GM21723 (cell line): Measurements from ENCODE around the gene ATP2C2.
"Not testable (repeated sequence)": the region's sequence is repeated elsewhere in the genome, so short reads cannot be mapped to it uniquely, and the experiment has no call there.

ENCODE experiments used
- ATAC-seq: cut with Tn5 transposase; IDR thresholded peaks from one replicate; pipeline ENCODE4 v1.9.1; 2021; ENCODE audit warnings: mild to moderate bottlenecking, moderate library complexity; ENCODE audit not compliant: unreplicated experiment

Gene ATP2C2, protein sequence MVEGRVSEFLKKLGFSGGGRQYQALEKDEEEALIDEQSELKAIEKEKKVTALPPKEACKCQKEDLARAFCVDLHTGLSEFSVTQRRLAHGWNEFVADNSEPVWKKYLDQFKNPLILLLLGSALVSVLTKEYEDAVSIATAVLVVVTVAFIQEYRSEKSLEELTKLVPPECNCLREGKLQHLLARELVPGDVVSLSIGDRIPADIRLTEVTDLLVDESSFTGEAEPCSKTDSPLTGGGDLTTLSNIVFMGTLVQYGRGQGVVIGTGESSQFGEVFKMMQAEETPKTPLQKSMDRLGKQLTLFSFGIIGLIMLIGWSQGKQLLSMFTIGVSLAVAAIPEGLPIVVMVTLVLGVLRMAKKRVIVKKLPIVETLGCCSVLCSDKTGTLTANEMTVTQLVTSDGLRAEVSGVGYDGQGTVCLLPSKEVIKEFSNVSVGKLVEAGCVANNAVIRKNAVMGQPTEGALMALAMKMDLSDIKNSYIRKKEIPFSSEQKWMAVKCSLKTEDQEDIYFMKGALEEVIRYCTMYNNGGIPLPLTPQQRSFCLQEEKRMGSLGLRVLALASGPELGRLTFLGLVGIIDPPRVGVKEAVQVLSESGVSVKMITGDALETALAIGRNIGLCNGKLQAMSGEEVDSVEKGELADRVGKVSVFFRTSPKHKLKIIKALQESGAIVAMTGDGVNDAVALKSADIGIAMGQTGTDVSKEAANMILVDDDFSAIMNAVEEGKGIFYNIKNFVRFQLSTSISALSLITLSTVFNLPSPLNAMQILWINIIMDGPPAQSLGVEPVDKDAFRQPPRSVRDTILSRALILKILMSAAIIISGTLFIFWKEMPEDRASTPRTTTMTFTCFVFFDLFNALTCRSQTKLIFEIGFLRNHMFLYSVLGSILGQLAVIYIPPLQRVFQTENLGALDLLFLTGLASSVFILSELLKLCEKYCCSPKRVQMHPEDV

DNA sequence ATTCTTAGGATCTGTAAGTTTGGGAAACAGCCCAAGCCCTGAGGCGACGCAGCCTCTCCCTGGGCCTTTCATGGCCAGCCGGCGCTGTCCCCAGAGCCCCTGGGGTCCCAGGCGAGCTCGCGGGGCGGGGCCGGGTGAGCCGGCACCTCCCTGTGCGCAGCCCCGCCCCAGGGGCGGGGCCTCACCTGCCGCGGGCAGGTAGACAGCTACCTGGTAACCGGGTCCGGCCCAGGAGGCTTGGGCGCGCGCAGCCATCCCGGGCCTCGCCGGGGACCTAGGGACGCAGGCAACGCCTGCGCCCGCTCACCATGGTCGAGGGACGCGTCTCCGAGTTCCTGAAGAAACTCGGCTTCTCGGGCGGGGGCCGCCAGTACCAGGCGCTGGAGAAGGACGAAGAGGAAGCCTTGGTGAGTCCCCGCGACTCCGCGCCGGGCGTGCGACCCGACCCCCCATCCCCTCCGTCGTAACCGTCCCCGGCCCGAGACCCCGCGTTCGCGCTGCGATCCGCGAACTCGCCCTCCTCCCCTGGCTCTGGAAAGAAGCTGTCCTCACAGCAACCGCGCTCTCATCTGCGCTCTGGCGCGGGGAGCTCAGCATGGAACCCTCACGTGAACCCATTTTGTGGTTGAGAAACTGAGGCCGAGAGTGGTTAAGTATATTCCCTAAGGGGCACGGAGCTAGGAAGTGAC, at the start of gene ATP2C2:
Gene ATP2C2 (plus strand): TSS at position 231 of the 689 bp plus-strand sequence. CDS start 78 bp downstream, at position 309.
- ATAC-seq = no peak

DNA sequence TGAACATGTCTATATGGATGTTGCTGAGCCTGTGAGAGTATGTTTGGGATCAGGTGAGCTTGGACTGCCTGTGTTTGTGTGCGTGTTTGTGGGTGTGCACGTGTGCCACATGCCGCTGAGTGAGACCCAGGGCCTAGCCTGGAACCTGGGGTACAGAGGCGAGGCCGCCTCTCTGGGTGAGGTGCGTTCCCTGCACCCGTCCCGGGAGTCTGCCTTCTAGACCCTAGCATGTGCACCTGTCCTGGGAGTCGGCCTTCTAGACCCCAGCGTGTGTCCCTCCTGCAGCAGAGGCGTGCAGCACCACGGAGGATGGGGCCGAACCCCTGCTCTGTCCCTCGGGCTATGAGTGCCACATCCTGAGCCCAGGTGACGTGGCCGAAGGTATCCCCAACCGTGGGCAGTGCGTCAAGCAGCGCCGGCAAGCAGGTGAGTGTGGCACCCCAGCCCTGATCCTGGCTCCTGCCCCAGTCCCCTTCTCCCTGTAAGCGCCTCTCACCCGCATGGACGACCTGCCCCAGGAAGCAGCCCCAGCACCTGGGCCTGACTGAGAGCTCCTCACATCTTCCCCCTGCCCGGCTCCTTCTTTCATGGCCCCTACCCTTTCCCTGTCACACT, 49.1 kb upstream of the ATP2C2 start:
- ATAC-seq = no peak

DNA sequence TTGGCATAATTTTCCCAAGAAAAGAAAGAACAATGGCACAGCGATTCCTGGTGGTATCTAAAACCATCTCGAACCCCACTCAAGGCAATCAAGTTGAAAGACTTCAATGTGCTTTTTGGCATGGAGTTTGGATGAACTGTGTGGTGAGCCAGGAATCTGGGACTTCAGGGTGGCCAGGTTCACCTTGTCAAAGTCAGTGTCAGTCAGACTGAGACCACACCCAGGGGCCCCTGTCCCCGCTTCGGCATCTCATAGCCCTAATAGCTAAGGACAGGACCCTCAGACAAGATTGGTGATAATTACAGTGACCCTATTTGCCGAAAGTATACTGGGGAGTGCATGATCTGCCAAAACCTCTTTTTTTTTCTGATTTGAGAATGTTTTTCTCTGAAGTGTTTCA, 47.8 kb upstream of the ATP2C2 start:
- no peak for ATAC-seq

DNA sequence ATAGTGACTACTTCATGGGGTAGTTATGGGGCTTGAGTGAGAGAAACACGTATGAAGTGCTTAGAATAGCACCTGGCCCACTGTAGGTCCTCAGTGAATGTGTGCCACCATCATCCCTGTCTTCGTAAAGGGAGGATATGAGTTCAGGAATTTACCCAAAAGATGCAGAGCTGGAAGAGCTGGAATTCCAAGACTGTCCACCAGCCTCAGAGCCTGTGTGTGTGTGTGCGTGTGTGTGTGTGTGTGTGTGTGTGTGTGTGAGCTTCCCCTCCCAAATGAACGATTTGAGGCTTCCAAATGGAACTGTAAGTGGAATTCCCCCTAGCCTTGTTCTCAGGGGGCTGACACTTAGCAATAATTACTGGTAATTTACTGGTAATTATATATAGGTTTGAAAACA, 46.4 kb upstream of the ATP2C2 start:
- ATAC-seq = no peak

DNA sequence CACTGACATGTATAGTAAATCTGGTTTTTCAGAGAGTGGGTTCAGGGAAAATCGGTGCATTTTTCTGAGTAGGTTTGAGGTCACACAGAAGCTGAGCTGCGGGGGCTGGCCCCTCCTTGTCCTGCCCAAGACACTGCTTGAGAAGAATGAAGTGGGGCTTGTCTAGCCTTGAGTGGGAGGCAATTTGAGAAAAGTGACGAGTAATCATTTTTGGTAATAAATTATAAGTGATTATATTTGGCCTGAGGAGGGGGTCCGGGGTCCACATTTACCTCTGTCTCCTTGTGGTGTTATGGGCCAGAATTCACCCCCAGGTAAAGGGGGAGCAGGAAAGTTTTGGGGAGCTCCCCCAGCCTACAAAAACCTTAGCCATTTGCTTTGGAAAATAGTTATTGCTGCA, 45.6 kb upstream of the ATP2C2 start:
- no peak for ATAC-seq

DNA sequence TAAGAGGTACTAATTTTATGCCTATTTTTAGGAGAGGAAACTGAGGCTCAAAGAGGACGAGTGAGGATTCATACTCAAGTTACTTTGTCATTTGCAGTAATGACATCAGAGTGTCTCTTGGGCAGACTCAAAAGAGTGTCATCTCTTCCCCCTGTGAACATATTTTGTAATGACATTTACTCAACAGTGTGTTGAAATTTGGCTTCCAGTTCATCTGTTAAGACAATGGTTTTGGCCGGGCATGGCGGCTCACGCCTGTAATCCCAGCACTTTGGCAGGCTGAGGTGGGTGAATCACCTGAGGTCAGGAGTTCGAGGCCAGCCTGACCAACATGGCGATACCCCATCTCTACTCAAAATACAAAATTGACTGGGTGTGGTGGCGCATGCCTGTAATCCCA, 44.7 kb upstream of the ATP2C2 start:
- no peak for ATAC-seq

DNA sequence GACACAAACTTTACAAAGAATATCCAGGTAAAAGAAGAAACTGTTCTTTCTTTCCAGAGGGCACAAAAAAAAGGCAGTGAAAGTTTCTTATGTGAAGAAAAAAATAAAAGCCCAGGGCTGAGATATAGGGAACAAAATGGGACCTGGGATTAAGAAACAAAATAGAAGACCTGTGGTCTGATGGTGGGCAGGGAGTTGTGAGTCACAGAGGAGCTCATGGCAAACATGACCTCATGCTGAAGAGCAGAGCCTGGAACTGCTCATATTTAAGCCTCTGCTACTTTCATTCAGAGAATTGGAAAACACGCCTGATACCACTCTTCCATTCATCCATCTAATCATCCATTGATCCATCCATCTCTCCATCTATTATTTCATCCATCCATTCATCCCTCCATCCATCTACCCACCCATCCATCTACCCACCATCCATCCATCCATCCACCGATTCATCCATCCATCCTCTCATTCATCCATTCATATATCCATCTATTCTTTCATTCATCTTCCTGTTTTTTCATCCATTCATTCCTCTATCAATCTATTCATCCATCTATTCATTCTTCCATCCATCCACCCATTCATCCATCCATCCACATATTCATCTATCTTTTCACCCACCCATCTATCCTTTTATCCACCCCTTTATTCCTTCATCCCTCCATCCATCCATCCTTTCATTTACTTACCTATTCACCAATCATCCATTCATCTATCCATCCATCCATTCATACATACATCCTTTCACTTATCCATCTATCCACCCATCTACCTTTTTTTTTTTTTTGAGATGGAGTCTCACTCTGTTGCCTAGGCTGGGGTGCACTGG, 43.7 kb upstream of the ATP2C2 start:
- no peak for ATAC-seq

DNA sequence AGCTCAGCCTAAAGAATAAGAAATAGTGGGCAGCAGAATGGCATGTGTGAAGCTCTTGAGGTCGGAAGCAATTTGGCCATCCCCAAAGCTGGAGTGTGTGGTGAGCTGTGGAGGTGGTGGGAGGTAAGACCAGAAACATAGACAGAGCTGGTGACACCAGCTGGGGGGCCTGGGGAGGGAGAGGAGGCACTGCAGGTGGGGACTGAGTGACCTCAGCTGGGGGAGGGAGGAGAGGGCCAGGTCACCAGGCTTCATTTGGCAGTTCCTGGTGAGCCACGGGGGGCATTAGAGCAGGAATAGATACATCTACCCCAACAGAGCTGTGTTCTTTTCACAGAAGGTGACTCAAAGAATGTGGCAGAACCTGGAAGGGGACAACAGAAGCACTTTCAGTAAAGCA, 41.8 kb upstream of the ATP2C2 start:
- no peak for ATAC-seq

DNA sequence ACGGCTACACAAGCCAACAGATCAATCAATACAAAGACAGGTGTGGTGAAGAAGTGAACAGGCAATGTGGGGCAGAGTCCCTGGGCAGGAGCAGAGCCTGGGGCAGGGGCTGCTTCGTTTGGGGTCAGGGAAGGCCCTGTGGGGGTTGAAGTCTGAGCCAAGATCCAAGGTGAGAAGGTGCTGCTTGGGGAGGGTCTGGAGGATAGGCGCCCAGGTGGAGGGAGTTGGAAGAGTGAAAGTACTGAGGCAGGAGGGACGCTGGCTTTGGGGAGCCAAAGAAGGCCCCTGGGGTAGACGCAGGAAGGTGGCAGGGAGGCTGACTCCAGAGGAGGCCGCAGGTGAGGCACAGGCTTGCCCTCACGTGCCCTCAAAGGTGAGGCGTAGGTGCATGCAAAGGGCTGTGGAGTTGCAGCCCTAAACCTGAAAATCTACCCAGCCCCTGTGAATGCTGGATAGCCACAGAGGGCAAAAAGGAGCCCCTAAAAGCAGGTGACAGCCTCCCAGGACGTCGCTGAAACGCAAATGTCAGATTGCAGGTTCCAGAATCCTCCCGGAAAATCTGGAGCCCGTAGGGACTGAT, 40.3 kb upstream of the ATP2C2 start:
- no peak for ATAC-seq

DNA sequence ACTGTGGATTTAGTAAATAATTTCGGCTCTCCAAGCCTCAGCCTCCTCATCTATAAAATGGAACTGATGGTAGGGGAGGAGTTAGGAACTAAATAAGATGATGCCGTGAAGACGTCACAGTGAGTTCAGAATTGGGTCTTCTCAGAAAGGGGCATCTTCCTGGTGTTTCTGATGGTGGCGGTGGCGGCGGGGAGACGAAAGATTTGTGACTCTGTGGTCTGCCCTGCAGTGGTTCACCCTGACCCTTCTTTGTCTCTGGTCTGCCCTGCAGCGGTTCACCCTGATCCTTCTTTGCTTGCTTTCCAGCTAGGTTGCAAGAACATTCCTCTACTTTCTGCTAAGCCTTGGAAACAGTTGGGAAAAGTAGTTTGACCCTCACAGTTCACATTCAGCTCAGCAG, 39.3 kb upstream of the ATP2C2 start:
- ATAC-seq = no peak

DNA sequence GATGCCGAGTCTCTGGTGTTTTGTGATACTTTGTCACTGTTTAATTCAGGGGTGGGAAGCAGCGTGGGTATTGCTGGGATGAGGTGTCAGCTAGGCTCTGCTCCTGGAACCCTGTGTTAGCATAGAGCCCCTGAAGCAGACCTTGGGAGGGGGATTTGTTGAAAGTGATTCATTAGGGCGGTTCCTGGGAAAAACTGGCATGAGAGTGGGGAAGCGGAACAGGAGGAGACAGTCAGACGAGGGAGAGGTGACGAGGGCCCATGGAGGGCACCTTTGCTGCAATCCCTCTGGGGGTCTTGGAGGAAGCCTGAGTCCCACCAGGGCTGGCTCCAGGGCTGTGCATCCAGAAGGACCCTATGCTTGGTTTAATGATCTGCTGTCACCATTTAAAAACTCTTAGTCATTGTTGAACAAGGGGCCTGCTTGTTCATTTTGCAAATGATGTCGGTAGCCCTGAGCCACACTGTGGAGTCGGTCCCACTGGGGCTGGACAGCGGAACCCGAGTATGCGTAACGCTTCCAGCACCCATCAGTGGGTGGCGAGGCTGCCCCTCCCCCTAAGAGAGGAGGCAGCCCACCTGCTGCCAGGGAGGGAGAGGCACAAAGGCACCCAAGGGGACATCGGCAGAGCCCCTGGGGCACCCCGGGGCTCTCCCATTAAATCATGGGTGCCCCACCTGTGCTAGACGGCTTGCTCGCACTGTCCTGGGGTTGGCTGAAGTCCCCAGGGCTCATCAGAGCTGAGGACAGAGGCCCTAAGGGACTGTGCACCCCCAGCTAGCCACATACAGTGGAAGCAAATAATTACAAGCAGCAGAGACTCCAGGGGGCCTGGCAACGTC, 38.3 kb upstream of the ATP2C2 start:
- ATAC-seq = no peak

DNA sequence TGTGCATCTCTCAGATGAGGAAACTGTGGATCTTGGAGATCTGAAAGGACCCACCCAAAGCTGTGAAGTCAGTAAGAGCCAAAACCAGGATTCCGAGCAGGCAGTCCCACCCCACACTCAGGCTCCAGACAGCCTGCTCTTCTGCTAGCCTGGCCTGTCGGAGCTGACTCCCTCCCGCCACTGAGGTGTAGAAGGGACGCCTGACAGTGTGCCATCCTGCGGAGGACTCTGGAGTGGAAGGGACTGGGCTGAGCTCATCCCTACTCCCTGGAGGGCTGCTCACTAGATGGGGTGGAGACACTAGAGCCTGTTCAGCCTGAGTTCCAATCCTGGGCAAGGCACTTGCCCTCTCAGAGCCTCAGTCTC, 37.7 kb upstream of the ATP2C2 start:
- ATAC-seq = no peak

DNA sequence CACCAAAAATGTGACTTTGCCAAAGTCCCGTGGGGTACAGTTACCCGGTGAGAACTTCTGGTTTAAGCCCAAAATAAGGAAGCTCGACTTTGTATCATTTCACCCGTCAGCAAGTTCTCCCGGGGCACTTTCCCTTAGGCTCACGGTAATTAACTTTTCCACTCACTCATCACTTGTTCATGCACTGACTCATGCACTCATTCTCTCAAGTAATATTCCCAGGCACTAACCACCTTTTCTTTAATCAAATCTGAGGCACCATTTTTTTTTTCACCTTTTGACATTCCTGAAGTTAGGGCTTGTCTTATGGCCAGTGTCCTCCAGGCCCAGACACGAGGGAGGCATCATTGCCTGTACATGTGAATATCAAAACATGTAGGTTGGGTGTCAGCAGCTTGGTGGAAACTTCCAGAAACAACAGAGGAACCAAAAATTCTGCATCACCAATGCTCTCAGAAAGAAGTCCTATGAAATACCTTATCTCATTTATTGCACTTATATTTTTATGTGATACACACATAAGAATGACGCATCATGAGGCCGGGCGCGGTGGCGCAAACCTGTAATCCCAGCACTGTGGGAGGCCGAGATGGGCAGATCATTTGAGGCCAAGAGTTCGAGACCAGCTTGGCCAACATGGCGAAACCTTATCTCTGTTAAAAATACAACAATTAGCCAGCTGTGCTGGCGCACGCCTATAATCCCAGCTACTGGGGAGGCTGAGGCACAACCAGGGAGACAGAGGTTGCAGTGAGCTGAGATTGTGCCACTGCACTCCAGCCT, 36.1 kb upstream of the ATP2C2 start:
- ATAC-seq = no peak

DNA sequence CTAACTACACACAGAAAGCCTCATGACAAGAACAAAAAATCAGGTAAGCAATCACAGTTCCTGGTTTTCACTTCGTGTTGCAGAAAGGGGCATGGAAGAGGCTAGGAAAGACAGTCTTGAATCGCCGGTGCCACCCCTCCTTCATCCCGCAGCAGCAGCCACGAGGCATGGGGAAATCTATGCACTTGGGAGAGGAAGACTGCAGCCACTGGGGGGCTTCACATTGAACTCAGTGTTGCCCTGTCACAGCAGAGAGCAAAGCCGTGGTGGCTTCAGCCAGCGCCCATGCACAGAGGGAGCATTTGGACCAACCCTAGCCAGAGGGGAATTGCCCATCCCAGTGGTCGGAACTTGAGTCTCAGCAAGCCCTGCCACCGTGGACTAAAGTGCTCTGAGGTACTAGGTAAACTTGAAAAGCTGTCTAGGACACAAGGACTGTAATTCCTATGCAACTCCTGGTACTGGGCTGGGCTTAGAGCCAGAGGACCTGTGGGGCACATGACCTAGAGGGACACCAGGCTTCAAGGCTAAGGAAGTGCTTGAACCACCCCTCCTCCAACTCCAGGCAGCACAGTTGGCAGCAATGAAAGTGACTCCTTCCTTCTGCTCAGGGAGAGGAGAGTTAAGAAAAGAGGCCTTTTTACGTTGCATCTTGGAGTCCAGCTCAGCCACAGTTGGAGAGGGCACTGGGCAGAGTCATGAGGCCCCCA, 35.2 kb upstream of the ATP2C2 start:
- ATAC-seq = no peak

DNA sequence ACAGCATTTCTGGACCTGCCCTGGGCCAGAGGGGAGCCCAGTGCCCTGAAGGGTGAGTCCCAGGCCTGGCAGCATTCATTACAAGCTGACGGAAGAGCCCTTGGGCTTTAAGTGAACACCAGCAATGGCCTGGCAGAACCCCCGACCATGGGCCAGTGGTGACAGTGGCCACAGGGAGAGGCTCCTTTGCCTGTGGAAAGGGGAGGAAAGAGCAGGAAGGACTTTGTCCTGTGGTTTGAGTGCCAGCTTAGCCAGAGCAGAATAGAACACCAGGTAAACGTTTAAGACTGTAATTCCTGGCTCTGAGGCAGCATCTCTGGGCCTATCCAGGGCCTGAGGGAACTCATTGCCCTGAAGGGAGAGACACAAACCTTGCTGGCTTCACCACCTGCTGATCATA, 34.3 kb upstream of the ATP2C2 start:
- no peak for ATAC-seq

DNA sequence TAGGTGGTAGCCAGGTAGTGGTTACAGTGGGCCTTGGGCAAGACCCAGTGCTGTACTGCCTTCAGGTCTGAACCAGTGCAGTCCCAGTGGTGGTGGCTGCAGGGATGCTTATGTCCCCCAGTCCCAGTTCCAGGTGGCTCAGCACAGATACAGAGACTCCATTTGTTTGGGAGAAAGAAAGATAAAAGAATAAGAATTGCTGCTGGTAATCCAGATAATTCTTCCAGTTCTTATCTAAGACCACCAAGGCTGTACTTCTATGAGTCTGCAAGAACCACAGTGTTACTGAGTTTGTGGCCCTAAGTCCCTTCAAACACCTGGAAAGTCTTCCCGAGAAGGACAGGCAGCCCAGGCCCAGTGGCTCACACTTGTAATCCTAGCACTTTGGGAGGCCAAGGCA, 33.9 kb upstream of the ATP2C2 start:
- no peak for ATAC-seq

DNA sequence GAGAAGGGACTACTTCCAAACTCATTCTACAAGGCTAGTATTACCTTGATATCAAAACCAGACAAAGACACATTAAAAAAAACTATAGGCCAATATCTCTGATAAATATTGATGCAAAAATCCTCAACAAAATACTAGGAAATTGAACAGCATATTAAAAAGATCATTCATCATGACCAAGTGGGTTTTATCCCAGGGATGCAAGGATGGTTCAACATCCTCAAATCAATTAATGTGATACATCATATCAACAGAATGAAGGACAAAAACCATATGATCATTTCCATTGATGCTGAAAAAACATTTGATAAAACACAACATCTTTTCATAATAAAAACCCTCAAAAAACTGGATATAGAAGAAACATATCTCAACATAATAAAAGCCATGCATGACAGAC, 31.1 kb upstream of the ATP2C2 start:
- not testable (repeated sequence) for ATAC-seq
